Keratinocyte (primary cell): ENCODE measurements around the gene KIDINS220.

Source experiments
- CTCF ChIP-seq, 3 experiments: IDR thresholded peaks in 1 of 3; conservative IDR thresholded peaks in 1 of 3; optimal IDR thresholded peaks in 1 of 3; 2 replicates in 2 of 3; 3 replicates in 1 of 3; pipeline versions ENCODE3 to v1.5.1; 2011; ENCODE audit warnings: low read length in 3 of 3, mild to moderate bottlenecking in 3 of 3, moderate library complexity in 2 of 3, control low read depth in 1 of 3, inconsistent platforms in 1 of 3; ENCODE audit not compliant: insufficient read depth in 2 of 3; ENCODE audit errors: extremely low read depth in 1 of 3
- EZH2 ChIP-seq: IDR thresholded peaks from one replicate; pipeline ENCODE4 v1.6.1; 2012; ENCODE audit warnings: inconsistent platforms, mild to moderate bottlenecking, low read length, moderate library complexity

- TF ChIP-seq CTCF (optimal IDR thresholded peaks at IDR 0.05 in 1 of 3, IDR thresholded peaks at IDR 0.05 in 1 of 3, conservative IDR thresholded peaks at IDR 0.05 in 1 of 3; ENCODE audit: extremely low read depth in 1 of 3, insufficient read depth in 2 of 3, low read length in 3 of 3): peak in 2 of 3 experiments; percentile 24 to 52
- no peak for TF ChIP-seq EZH2
Measured at GRCh38 chr2:8761529-8762164, 75.8 kb downstream of the KIDINS220 start.
